AG09309 (cell line): ENCODE data around the gene SLC24A2.
"Not testable (repeated sequence)": the region's sequence is repeated elsewhere in the genome, so short reads cannot be mapped to it uniquely, and the experiment has no call there.

Source experiments
- DNase-seq: peaks from one replicate; pipeline ENCODE4 v3.0.0-alpha.2; 2010; ENCODE audit warnings: low read depth
- H3K4me3 ChIP-seq: 2 replicates; pipeline ENCODE4 v1.5.1; 2011; ENCODE audit warnings: mild to moderate bottlenecking, low read depth, low read length, moderate library complexity; ENCODE audit not compliant: control insufficient read depth
- CTCF ChIP-seq: IDR thresholded peaks from 2 replicates; pipeline ENCODE4 v1.5.1; 2011; ENCODE audit warnings: mild to moderate bottlenecking, low read depth, low read length, inconsistent platforms; ENCODE audit not compliant: insufficient read depth, control insufficient read depth; ENCODE audit errors: missing control alignments

Gene SLC24A2

DNA sequence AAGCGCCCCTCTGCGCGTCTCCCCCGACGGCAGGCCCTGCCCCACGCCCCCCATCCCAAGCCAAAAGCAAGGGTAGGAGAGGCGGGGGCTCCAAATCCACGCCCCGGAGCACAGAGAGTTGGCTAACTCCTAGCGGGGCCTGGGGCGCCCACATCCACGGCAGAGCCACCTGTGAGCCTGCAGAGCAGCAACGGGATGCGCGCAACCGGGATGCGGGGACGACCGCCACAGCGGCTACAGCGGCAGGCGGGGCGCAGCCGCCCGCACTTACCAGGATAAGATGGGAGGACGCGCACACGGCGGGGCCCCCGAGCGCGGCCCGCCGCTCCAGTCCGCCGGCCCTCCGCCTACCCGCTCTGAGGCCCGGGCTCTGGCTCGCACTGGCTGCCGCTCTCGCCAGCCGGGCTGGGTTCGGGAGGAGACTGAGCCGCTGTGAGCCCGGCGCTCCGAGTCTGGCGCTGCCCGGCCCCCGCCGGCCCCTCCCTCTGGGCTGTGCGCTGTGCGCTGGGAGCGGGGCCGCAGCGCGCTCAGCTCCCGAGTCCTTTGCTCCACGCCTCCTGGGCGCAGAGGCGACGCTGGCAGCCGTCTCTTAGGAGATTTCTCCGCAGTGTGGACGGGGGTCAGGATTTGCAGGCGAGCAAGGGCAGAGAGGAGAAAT, at the start of gene SLC24A2:
Gene SLC24A2 (minus strand): TSS at position 424 of the 658 bp plus-strand sequence.
- H3K4me3 ChIP-seq = no peak within 1 kb of the TSS
- DNase-seq = no peak
- no peak for TF ChIP-seq CTCF

GRCh38 chr9:19833331-19833730, 44.5 kb upstream of the SLC24A2 start:
- not testable (repeated sequence) for H3K4me3 ChIP-seq, DNase-seq

GRCh38 chr9:19830796-19831195, 42.0 kb upstream of the SLC24A2 start:
- TF ChIP-seq CTCF = no peak
- DNase-seq = no peak
- no peak overlapping the region for H3K4me3 ChIP-seq

- no peak for DNase-seq
- no peak for TF ChIP-seq CTCF
These were observed 39.8 kb upstream of the SLC24A2 start for GRCh38 chr9:19828576-19829109.

GRCh38 chr9:19816769-19817168, 27.9 kb upstream of the SLC24A2 start:
- TF ChIP-seq CTCF = no peak
- no peak overlapping the region for H3K4me3 ChIP-seq
- no peak for DNase-seq

More at GRCh38 chr9:19828576-19829109, 39.8 kb upstream of the SLC24A2 start:
- no peak overlapping the region for H3K4me3 ChIP-seq

- DNase-seq = no peak
- TF ChIP-seq CTCF = no peak
- H3K4me3 ChIP-seq = no peak overlapping the region
These were observed 23.4 kb upstream of the SLC24A2 start for GRCh38 chr9:19812194-19812593.

DNA sequence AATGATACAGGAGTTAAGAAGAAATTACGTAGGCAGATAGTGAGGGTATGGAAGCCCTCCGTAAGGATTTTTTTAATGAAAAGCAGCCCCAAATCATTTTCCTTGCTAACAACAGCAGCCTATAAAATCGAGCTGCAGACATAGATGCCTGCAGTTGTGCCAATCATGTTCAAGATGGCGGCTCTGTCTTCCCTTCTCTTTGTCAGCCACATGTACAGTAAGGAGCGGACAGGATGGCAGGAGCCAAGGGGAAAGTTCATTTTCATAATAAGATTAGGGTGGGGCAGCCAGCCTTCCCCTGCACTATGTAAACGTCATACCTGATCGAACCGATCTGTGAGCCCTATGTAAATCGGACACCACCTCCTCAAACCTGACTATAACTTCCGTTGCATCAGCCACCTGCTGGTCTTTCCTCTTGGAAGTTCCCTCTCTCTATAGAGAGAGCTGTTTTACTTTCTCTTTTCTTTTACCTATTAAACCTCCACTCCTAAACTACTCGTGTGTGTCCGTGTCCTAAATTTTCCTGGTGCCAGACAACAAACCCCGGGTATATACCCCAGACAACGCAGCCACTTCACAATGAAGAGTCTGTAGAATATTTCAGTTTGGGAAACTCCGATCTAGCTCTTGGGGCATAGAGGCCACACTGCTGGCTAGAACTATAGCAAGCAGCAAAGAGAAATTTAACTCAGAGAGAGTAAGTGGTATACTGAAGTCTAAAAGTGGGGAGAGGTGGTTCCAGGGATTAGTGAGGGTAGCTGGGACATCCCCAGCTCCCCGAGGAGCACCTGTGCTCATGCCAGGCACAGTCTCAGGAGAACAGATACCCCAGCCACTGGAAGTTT, 20.8 kb upstream of the SLC24A2 start:
- no peak overlapping the region for H3K4me3 ChIP-seq

More for the DNA sequence above, 20.8 kb upstream of the SLC24A2 start:
- TF ChIP-seq CTCF = no peak
- no peak for DNase-seq
